HEK293 (cell line): Measurements from ENCODE around the gene OPN5.

ENCODE experiments used
- CTCF ChIA-PET: fragments of 350-600 bp; formaldehyde crosslinking; extraction: SDS; loops from one replicate; lab custom pipeline; 2021; ENCODE audit warnings: antibody characterized with exemption; lab: Yijun Ruan, JAX
- POLR2A ChIA-PET: fragments of 300-600 bp; formaldehyde crosslinking; extraction: SDS; loops from one replicate; lab custom pipeline; 2020; ENCODE audit warnings: antibody characterized with exemption, inconsistent platforms; lab: Yijun Ruan, JAX
- H3K27ac ChIP-seq: fragments of 200-500 bp; sonication (Bioruptor generic); 2 replicates; pipeline ENCODE4 v1.5.1; 2014; ENCODE audit warnings: low read depth, low read length, control low read depth, inconsistent platforms; ENCODE audit errors: extremely low read depth
- H3K36me3 ChIP-seq, 2 experiments: fragments of 200-500 bp in 1 of 2; sonication (Bioruptor generic) in 1 of 2; 1 replicate in 1 of 2; 2 replicates in 1 of 2; pipeline ENCODE4 v1.5.1; 2014 to 2017; ENCODE audit warnings: inconsistent platforms in 2 of 2, low read length in 2 of 2; ENCODE audit not compliant: control insufficient read depth in 2 of 2, insufficient read depth in 1 of 2
- H3K4me1 ChIP-seq: fragments of 200-500 bp; sonication (Bioruptor generic); 2 replicates; pipeline ENCODE4 v1.5.1; 2014; ENCODE audit warnings: mild to moderate bottlenecking, low read length, inconsistent platforms; ENCODE audit not compliant: control insufficient read depth, insufficient read depth
- H3K4me3 ChIP-seq: 2 replicates; pipeline ENCODE4 v1.5.1; 2011; ENCODE audit warnings: low read depth, mild to moderate bottlenecking, control low read depth, low read length, moderate library complexity
- H3K9me3 ChIP-seq: fragments of 200-500 bp; sonication (Bioruptor generic); 2 replicates; pipeline ENCODE4 v1.5.1; 2014; ENCODE audit warnings: low read depth, low read length, inconsistent platforms; ENCODE audit not compliant: control insufficient read depth, insufficient read depth
- INSM2 ChIP-seq: fragments of 450-650 bp; formaldehyde crosslinking; IDR thresholded peaks from 2 replicates; pipeline ENCODE4 v1.5.1; 2016; ENCODE audit warnings: missing biosample characterization, missing genetic modification characterization
- PRDM10 ChIP-seq: fragments of 450-650 bp; formaldehyde crosslinking; IDR thresholded peaks from 2 replicates; pipeline ENCODE4 v1.5.1; 2016; ENCODE audit warnings: missing biosample characterization, missing genetic modification characterization
- REST ChIP-seq: fragments of 450-650 bp; formaldehyde crosslinking; IDR thresholded peaks from 2 replicates; pipeline ENCODE4 v1.5.1; 2016; ENCODE audit warnings: missing biosample characterization, missing genetic modification characterization
- ZBTB11 ChIP-seq: fragments of 450-650 bp; formaldehyde crosslinking; conservative IDR thresholded peaks from 2 replicates; pipeline ENCODE4 v1.5.1; 2016; ENCODE audit warnings: low read depth, missing biosample characterization, missing genetic modification characterization
- ZNF146 ChIP-seq: fragments of 450-650 bp; formaldehyde crosslinking; IDR thresholded peaks from 2 replicates; pipeline ENCODE4 v1.5.1; 2016; ENCODE audit warnings: missing biosample characterization, missing genetic modification characterization
- ZNF174 ChIP-seq: fragments of 450-650 bp; formaldehyde crosslinking; IDR thresholded peaks from 2 replicates; pipeline ENCODE4 v1.5.0; 2017; ENCODE audit warnings: missing biosample characterization, mild to moderate bottlenecking, missing genetic modification characterization
- ZNF280D ChIP-seq: fragments of 450-650 bp; formaldehyde crosslinking; IDR thresholded peaks from 2 replicates; pipeline ENCODE4 v1.5.1; 2016; ENCODE audit warnings: missing biosample characterization, missing genetic modification characterization
- ZNF335 ChIP-seq: fragments of 450-650 bp; formaldehyde crosslinking; conservative IDR thresholded peaks from 2 replicates; pipeline ENCODE4 v1.5.1; 2016; ENCODE audit warnings: missing biosample characterization, missing genetic modification characterization
- ZNF558 ChIP-seq: fragments of 450-650 bp; formaldehyde crosslinking; IDR thresholded peaks from 2 replicates; pipeline ENCODE4 v1.5.1; 2016; ENCODE audit warnings: missing biosample characterization, missing genetic modification characterization
- ZNF585B ChIP-seq: fragments of 450-650 bp; formaldehyde crosslinking; IDR thresholded peaks from 2 replicates; pipeline ENCODE4 v1.5.1; 2016; ENCODE audit warnings: missing biosample characterization, missing genetic modification characterization
- ZNF654 ChIP-seq: fragments of 450-650 bp; formaldehyde crosslinking; IDR thresholded peaks from 2 replicates; pipeline ENCODE4 v1.5.1; 2016; ENCODE audit warnings: low read depth, missing biosample characterization, missing genetic modification characterization
- ZNF692 ChIP-seq: fragments of 450-650 bp; formaldehyde crosslinking; IDR thresholded peaks from 2 replicates; pipeline ENCODE4 v1.5.1; 2016; ENCODE audit warnings: missing biosample characterization, missing genetic modification characterization
- ZNF704 ChIP-seq: fragments of 450-650 bp; formaldehyde crosslinking; IDR thresholded peaks from 2 replicates; pipeline ENCODE4 v1.5.1; 2016; ENCODE audit warnings: missing biosample characterization, missing genetic modification characterization
- ZNF76 ChIP-seq: fragments of 450-650 bp; formaldehyde crosslinking; IDR thresholded peaks from 2 replicates; pipeline ENCODE4; 2016; ENCODE audit warnings: low read depth, missing biosample characterization, missing genetic modification characterization, borderline replicate concordance
- ZNF776 ChIP-seq: fragments of 450-650 bp; formaldehyde crosslinking; IDR thresholded peaks from 2 replicates; pipeline ENCODE4 v1.5.0; 2017; ENCODE audit warnings: missing biosample characterization, missing genetic modification characterization, borderline replicate concordance
- ZSCAN30 ChIP-seq: fragments of 450-650 bp; IDR thresholded peaks from 2 replicates; pipeline ENCODE4 v1.5.1; 2018; ENCODE audit warnings: missing biosample characterization, mild to moderate bottlenecking, missing genetic modification characterization, moderate library complexity

OPN5 gene

GRCh38 chr6:47787620-47788497 is 6.0 kb downstream of the OPN5 start:
- H3K4me1 ChIP-seq = no peaks in the 10 kb centered on the region
- ChIA-PET CTCF (interaction anchor here (0.6 to 3.9 kb wide), 51 partner anchors 8 to 1807 kb away, joined by 3 to 36 read pairs (median 3); partner anchors contain the start of gene PTCHD4), POLR2A (no interaction called here)
- H3K9me3 ChIP-seq = no peaks in the 10 kb centered on the region
- no peak overlapping the region for H3K27ac ChIP-seq
- H3K4me3 ChIP-seq = no peak overlapping the region
- H3K36me3 ChIP-seq = no peaks in the 10 kb centered on the region
- no peak for TF ChIP-seq ZNF704 (tag by site-specific recombination)
- TF ChIP-seq ZNF280D = no peak
- TF ChIP-seq ZNF76 (tag by site-specific recombination) = no peak
- TF ChIP-seq ZNF585B (tag by site-specific recombination) = no peak
- no peak for TF ChIP-seq ZNF174 (tag by site-specific recombination)
- no peak for TF ChIP-seq ZNF558
- peak; percentile 85 for TF ChIP-seq ZNF335 (tag by site-specific recombination)
- peak; percentile 67; the same call in 1 of the 2 replicates for TF ChIP-seq ZSCAN30 (tag by site-specific recombination)
- TF ChIP-seq ZBTB11 (tag by site-specific recombination) = no peak
- TF ChIP-seq ZNF776 (tag by site-specific recombination) = no peak
- TF ChIP-seq PRDM10 = 0 out of 2 replicates have a peak, but pooled peaks have one; percentile 11
- TF ChIP-seq REST = no peak
- no peak for TF ChIP-seq ZNF692
- peak; percentile 98 for TF ChIP-seq ZNF654 (tag by site-specific recombination)
- TF ChIP-seq ZNF146 (tag by site-specific recombination) = no peak
- TF ChIP-seq INSM2 (tag by site-specific recombination) = no peak
